B cell (primary cell): ENCODE data around the gene ST3GAL3.

Experiments
- EZH2 ChIP-seq: IDR thresholded peaks from 2 replicates; pipeline ENCODE4 v1.6.1; 2012; ENCODE audit warnings: borderline replicate concordance, low read depth, mild to moderate bottlenecking, moderate library complexity, low read length; ENCODE audit not compliant: insufficient read depth, poor library complexity, severe bottlenecking
- TF ChIP-seq, protein P1 (sequence below): fragments of 200-600 bp; IDR thresholded peaks from one replicate; pipeline ENCODE4 v1.8.0; 2022; ENCODE audit warnings: antibody characterized with exemption, mild to moderate bottlenecking

DNA sequence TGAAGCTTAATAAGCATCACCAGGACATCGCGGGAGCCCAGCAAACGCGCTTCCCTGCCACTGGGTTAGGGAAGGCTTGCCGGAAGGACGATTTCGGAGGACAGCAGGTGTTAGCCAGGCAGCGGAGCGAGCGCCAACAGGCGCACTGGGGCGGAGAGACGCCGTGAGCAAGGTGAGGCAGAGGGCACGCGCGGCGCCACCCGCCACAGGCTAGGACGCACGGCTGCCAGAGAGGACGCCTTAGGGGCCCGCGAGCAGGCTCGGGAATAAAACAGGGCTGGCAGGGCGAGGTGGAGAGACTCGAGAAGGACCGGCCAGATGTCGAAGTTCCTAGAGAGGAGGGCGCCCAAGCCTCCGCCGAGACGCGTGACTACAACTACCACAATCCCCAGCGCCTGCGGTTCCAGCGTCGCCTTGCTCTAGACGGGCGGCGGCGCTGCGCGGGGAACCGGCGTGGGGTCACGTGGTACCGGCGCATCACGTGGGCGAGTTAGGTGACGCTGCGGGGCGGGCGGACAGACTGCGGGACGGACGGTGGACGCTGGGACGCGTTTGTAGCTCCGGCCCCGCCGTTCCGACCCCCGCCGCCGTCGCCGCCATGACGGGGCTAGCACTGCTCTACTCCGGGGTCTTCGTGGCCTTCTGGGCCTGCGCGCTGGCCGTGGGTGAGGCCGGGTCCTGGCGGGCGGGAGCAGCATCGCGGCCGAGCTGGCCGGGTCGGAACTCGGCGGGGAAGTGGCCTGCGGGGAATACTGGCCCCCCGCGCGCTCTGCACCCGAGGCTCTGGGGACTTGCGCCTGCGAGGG lies 267.3 kb downstream of the ST3GAL3 start, which contains the start of gene ATP6V0B:
- TF ChIP-seq EZH2 = no peak
- TF ChIP-seq, protein P1, sequence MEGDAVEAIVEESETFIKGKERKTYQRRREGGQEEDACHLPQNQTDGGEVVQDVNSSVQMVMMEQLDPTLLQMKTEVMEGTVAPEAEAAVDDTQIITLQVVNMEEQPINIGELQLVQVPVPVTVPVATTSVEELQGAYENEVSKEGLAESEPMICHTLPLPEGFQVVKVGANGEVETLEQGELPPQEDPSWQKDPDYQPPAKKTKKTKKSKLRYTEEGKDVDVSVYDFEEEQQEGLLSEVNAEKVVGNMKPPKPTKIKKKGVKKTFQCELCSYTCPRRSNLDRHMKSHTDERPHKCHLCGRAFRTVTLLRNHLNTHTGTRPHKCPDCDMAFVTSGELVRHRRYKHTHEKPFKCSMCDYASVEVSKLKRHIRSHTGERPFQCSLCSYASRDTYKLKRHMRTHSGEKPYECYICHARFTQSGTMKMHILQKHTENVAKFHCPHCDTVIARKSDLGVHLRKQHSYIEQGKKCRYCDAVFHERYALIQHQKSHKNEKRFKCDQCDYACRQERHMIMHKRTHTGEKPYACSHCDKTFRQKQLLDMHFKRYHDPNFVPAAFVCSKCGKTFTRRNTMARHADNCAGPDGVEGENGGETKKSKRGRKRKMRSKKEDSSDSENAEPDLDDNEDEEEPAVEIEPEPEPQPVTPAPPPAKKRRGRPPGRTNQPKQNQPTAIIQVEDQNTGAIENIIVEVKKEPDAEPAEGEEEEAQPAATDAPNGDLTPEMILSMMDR = no peak
